ENCODE results near the gene FCMR.
"Not testable (repeated sequence)": the region's sequence is repeated elsewhere in the genome, so short reads cannot be mapped to it uniquely, and the experiment has no call there.

The FCMR gene

DNA sequence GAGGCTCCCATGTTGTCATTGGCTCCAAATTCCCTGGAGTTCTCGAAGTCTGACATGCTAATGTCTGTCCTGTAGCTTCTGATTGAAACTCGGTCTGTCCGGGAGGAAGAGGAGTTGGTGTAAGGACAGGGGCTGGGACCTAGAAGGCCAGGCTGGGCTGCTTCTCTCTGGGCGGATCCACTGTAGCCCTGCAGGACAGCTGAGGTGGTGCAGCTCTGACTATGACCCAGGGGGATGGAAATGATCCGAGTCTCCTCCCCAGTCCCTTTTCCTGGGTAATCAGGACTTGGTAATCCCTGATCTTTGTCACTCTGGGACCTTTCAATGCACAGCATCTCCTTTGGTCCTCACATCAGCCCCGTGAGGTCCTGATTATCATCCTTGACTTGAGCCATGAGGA, 10.0 kb upstream of the FCMR start:
- DNase-seq (ENCODE audit: extremely low read depth, low read depth), result no peak
- TF ChIP-seq, protein P1, sequence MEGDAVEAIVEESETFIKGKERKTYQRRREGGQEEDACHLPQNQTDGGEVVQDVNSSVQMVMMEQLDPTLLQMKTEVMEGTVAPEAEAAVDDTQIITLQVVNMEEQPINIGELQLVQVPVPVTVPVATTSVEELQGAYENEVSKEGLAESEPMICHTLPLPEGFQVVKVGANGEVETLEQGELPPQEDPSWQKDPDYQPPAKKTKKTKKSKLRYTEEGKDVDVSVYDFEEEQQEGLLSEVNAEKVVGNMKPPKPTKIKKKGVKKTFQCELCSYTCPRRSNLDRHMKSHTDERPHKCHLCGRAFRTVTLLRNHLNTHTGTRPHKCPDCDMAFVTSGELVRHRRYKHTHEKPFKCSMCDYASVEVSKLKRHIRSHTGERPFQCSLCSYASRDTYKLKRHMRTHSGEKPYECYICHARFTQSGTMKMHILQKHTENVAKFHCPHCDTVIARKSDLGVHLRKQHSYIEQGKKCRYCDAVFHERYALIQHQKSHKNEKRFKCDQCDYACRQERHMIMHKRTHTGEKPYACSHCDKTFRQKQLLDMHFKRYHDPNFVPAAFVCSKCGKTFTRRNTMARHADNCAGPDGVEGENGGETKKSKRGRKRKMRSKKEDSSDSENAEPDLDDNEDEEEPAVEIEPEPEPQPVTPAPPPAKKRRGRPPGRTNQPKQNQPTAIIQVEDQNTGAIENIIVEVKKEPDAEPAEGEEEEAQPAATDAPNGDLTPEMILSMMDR (IDR thresholded peaks at IDR 0.05; ENCODE audit: low read depth, low read length), result no peak

DNA sequence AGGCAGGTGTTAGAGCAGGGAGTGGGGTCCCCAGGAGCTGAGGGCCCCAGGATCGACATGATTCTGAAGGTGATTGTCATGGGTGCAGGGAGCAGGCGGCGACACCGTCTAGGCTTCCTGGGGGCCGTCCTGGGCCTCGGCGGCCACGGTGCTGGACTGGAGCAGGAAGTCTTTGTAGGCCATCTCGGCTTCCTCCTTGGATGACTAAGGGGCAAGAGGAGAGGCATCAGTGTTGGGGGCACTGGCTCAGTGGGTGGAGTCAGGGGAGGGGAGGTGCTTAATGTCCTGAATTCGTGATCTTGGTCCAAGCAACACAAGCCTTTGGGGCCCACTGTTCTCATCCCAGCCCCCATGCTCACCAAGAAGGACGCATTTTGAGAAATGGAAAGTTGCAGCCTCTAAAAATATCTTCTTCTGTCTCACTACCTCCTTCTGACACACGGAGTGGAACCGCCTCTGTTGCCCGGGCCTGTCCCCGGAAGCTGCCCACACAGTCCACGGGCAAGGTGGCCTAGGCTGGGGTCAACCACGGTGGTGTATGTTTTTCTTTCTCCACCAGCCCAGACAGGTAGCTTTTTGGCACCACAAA, 8.6 kb upstream of the FCMR start:
- DNase-seq (ENCODE audit: extremely low read depth, low read depth), result no peak
- TF ChIP-seq, protein P1 (IDR thresholded peaks at IDR 0.05; ENCODE audit: low read depth, low read length), result no peak

DNA sequence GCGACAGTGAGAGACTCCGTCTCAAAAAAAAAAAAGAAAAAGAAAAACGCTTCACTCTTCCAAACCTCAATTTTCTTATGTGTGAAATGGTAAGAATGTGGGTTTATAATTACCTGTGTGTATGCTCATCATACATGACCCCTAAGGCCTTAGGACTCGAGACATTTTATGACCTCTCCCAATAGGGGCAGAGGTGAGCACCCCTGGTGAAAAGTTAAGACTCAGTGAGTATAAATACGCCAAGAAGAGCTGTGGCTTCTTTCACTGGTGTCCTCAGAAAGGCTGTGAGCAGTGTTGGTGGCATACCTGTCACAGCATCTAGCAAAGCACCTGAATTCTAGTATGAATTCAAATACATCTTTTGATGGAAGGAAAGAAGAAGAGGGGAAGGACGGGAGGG, 7.8 kb upstream of the FCMR start:
- TF ChIP-seq, protein P1 (IDR thresholded peaks at IDR 0.05; ENCODE audit: low read depth, low read length), result no peak
- DNase-seq (ENCODE audit: extremely low read depth, low read depth), result no peak

DNA sequence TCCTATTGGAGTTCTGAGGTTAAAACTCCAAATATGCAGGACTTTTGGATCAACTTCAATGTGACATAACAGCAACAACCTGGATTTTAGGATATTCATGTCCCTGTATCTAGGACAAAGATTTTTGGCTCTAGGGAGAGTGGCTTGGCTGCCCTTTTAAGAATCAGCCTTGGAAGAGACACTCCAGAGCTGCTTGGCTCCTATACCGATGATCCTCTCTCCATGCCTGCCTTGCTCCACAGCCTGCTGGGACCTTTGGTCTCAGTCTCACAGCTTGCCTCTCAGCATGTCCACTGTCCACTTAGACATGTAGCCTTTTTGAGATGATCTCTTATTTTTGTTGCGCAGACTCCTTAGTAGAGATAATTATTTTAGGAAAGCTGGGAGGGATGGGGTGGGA, 4.5 kb upstream of the FCMR start:
- DNase-seq (ENCODE audit: extremely low read depth, low read depth), result no peak
- TF ChIP-seq, protein P1 (IDR thresholded peaks at IDR 0.05; ENCODE audit: low read depth, low read length), result no peak

DNA sequence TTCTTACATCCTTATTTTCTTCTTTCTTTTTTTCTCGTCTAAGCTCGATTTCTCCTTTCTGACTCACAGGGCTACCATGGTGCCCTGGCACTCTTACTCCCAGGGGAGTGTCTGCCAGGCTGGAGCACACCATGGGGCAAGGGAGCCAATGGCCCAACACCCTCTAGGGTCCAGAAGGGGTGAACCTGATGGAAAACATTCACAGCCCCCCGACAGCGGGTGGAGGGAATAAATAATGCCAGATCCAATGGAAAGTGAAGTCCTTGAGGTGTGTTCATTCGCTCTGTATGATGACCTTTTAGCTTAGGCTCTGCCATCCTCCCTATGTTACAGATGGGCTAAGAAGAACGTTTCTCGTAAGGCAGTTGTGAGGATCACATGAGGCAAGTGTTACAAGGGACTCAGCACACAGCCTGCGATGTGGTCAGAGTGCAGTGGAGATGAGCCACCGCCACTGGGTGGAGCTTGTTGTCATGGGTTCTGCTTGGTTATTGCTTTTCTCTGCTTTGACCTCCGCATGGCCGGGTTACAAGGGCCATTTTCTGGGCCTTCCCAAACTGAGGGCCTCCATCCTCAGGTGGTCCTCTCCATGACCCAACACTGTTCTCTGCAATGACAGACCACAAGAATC, 3.5 kb upstream of the FCMR start:
- no peak for DNase-seq (ENCODE audit: extremely low read depth, low read depth)
- TF ChIP-seq, protein P1 (IDR thresholded peaks at IDR 0.05; ENCODE audit: low read depth, low read length), result no peak

DNA sequence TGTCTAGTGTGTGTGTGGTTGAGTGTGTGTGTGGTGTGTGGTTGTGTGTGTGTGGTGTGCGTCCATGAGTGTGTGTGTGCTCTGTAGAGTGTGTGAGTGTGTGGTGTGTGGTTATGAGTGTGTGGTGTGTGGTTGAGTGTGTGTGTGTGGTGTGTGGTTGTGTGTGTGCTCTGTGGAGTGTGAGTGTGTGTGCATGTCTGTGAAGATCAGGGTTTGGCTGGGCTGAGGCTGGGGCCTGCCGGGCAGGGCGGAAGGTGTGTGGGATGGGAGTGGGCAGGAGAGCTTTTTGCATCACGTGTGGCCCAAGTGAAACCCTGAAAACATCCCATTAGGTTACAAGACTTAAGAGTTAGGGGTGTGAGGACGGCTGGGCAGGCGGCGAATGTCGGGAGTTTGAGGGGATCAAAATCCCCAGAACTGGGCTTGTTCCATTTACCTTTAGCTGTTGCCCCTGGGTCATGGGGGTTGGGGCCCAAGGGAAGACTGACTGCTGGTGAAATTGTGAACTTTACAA, 2.9 kb upstream of the FCMR start:
- TF ChIP-seq, protein P1 (IDR thresholded peaks at IDR 0.05; ENCODE audit: low read depth, low read length), result no peak
- DNase-seq (ENCODE audit: extremely low read depth, low read depth), result no peak

DNA sequence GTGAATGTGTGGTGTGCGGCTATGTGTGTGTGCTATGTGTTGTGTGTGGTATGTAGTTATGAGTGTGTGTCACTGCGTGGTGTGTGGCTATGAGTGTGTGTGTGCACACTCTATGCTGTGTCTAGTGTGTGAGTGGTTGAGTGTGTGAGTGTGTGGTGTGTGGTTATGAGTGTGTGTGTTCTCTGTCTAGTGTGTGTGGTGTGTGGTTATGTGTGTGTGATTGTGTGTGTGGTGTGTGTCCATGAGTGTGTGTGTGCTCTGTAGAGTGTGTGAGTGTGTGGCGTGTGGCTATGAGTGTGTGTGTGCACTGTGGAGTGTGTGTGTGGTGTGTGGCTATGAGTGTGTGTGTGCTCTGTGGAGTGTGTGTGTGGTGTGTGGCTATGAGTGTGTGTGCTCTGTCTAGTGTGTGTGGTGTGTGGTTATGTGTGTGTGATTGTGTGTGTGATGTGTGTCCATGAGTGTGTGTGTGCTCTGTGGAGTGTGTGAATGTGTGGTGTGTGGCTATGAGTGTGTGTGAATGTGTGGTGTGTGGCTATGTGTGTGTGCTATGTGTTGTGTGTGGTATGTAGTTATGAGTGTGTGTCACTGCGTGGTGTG, 2.3 kb upstream of the FCMR start:
- DNase-seq (ENCODE audit: extremely low read depth, low read depth), result not testable (repeated sequence)

All from AG09319 (cell line).